Stomach (tissue), 9 donors: Measurements from ENCODE around the gene AKIRIN2. TPM values are rescaled to one million over a fixed set of nuclear protein-coding genes. Genes with fewer than 3 reads are reported as not detected.

Experiments
- DNase-seq, 2 donors: peaks; one replicate each; pipeline versions ENCODE4 v3.0.0 to v3.0.0-alpha.2; 2013 to 2019
- H3K27ac ChIP-seq, 5 donors: fragments of 200-600 bp in 4 of 5; sonication (generic) in 4 of 5; one replicate each; pipeline ENCODE4 v1.5.1; 2013 to 2019; ENCODE audit warnings: mild to moderate bottlenecking in 1 of 5, moderate library complexity in 1 of 5
- H3K27me3 ChIP-seq, 3 donors: fragments of 200-600 bp; sonication (generic); one replicate each; pipeline ENCODE4 v1.5.1; 2017 to 2019; ENCODE audit warnings: mixed run types in 1 of 3
- H3K36me3 ChIP-seq, 4 donors: fragments of 200-600 bp; sonication (generic); 1 replicate in 3 of 4; 2 replicates in 1 of 4; pipeline ENCODE4 v1.5.1; 2016 to 2019
- H3K4me1 ChIP-seq, 4 donors: fragments of 200-600 bp; sonication (generic); one replicate each; pipeline ENCODE4 v1.5.1; 2016 to 2019
- H3K4me3 ChIP-seq, 4 donors: fragments of 200-600 bp; sonication (generic) in 3 of 4; one replicate each; pipeline ENCODE4 v1.5.1; 2016 to 2019; ENCODE audit warnings: mild to moderate bottlenecking in 1 of 4
- H3K9me3 ChIP-seq, 4 donors: fragments of 200-600 bp; sonication (generic); one replicate each; pipeline ENCODE4 v1.5.1; 2016 to 2019
- EP300 ChIP-seq: sonication (generic); formaldehyde crosslinking; IDR thresholded peaks from one replicate; pipeline ENCODE4 v1.6.1; 2017; ENCODE audit warnings: antibody characterized with exemption
- POLR2A ChIP-seq, 4 donors: fragments of 450-650 bp; IDR thresholded peaks; one replicate each; pipeline ENCODE4 v1.6.1; 2016; ENCODE audit warnings: antibody characterized with exemption in 4 of 4, control low read depth in 2 of 4, mild to moderate bottlenecking in 1 of 4, moderate library complexity in 1 of 4
- POLR2AphosphoS5 ChIP-seq, 3 donors: sonication (generic); formaldehyde crosslinking; IDR thresholded peaks; one replicate each; pipeline ENCODE4 v1.6.1; 2016; ENCODE audit warnings: antibody characterized with exemption in 3 of 3
- WGBS, 5 donors: extraction: QIAGEN DNeasy Blood & Tissue Kit in 3 of 5; methylation state at CpG; one replicate each; pipeline versions ENCODE4 v1.1.5 to v1.1.7; 2013 to 2018; 5-methylcytosine and 5-hydroxymethylcytosine counted together
- intact Hi-C: fragments of 100-400 bp; cut with DNase I; formaldehyde crosslinking; loops from one replicate; pipeline ENCODE4 v1.15.1; 2023; ENCODE audit warnings: low total_unique reads
- polyA plus RNA-seq, 3 donors: library from polyadenylated mRNA; stranded (reverse); fragments of 200-250 nt; gene quantifications; one replicate each; pipeline ENCODE4 v1.2.3, GENCODE V29; 2013
- total RNA-seq, 5 donors: library from RNA; depleted of rRNA; stranded (reverse); fragments of >200 nt; gene quantifications; one replicate each; pipeline versions ENCODE4 v1.1.0 to v1.2.3, GENCODE V29; 2014 to 2016
- TF ChIP-seq, protein P1 (sequence below), 7 experiments: fragments of 450-650 bp in 4 of 7; fragments of 200-600 bp in 3 of 7; sonication (generic) in 3 of 7; IDR thresholded peaks; one replicate each; pipeline ENCODE4 v1.5.1; 2016 to 2019; ENCODE audit warnings: antibody characterized with exemption in 7 of 7, control low read depth in 2 of 7, mild to moderate bottlenecking in 1 of 7
- donor health status: healthy with polysubstance abuse.
- donor health status: Bipolar disorder and iron deficiency.
- donor health status: healthy.

AKIRIN2 gene
- total and polyA plus RNA-seq, 8 donors, result 0.58 to 49.0 (median 12.7) TPM

- DNase-seq, result no peak
- Histone ChIP-seq H3K27me3 (no peaks in the 10 kb centered on the region), H3K9me3 (no peaks in the 10 kb centered on the region), H3K4me3 (no peak overlapping the region), H3K27ac (no peak overlapping the region), H3K4me1 (no peaks in the 10 kb centered on the region), H3K36me3 (no peaks in the 10 kb centered on the region)
- intact Hi-C loops, result no loop called here
- WGBS, 5 donors, result 28 to 69% (median 49%) methylated on average over 2 of the region's 2 CpGs
- TF ChIP-seq POLR2AphosphoS5 (IDR thresholded peaks at IDR 0.05), result no peak
- TF ChIP-seq POLR2A (IDR thresholded peaks at IDR 0.05), result no peak
- TF ChIP-seq, protein P1, sequence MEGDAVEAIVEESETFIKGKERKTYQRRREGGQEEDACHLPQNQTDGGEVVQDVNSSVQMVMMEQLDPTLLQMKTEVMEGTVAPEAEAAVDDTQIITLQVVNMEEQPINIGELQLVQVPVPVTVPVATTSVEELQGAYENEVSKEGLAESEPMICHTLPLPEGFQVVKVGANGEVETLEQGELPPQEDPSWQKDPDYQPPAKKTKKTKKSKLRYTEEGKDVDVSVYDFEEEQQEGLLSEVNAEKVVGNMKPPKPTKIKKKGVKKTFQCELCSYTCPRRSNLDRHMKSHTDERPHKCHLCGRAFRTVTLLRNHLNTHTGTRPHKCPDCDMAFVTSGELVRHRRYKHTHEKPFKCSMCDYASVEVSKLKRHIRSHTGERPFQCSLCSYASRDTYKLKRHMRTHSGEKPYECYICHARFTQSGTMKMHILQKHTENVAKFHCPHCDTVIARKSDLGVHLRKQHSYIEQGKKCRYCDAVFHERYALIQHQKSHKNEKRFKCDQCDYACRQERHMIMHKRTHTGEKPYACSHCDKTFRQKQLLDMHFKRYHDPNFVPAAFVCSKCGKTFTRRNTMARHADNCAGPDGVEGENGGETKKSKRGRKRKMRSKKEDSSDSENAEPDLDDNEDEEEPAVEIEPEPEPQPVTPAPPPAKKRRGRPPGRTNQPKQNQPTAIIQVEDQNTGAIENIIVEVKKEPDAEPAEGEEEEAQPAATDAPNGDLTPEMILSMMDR (IDR thresholded peaks at IDR 0.05), result no peak
- TF ChIP-seq EP300, result no peak
Measured at GRCh38 chr6:87743454-87743853, 41.4 kb upstream of the AKIRIN2 start.

DNA sequence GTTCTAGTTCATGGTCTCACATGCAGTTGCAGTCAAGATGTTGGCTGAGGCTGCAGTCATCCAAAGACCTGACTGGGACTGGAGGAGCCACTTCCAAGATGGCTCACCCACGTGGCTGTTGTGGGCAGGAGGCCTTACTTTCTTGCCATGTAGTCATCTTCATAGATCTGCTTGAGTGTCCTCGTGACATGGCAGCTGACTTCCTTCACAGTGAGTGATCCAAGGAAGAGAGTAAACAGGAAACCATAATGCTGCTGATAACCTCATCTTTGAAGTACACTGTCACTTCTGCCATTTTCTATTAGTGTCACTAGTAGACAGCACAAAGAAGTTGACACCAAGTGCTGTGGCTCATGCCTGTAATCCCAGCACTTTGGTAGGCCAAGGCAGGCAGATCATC is 40.1 kb upstream of the AKIRIN2 start:
- Histone ChIP-seq H3K4me3 (no peak overlapping the region), H3K4me1 (no peaks in the 10 kb centered on the region), H3K27me3 (no peaks in the 10 kb centered on the region), H3K36me3 (no peaks in the 10 kb centered on the region), H3K27ac (no peak overlapping the region), H3K9me3 (no peaks in the 10 kb centered on the region)
- DNase-seq, result no peak
- intact Hi-C loops, result no loop called here
- WGBS, 5 donors, result 39 to 61% (median 56%) methylated on average over 2 of the region's 2 CpGs
- TF ChIP-seq EP300 (no peak), POLR2AphosphoS5 (IDR thresholded peaks at IDR 0.05) (no peak), POLR2A (IDR thresholded peaks at IDR 0.05) (no peak)
- TF ChIP-seq, protein P1 (IDR thresholded peaks at IDR 0.05), result no peak

GRCh38 chr6:87741001-87741650 is 39.1 kb upstream of the AKIRIN2 start:
- Histone ChIP-seq H3K27me3 (no peaks in the 10 kb centered on the region), H3K36me3 (no peaks in the 10 kb centered on the region), H3K9me3 (no peaks in the 10 kb centered on the region), H3K4me3 (no peak overlapping the region), H3K27ac (no peak overlapping the region), H3K4me1 (no peaks in the 10 kb centered on the region)
- TF ChIP-seq, protein P1 (IDR thresholded peaks at IDR 0.05), result no peak
- TF ChIP-seq EP300 (no peak), POLR2A (IDR thresholded peaks at IDR 0.05) (no peak), POLR2AphosphoS5 (IDR thresholded peaks at IDR 0.05) (no peak)
- WGBS, 5 donors, result 81 to 90% (median 84%) methylated on average over 9 of the region's 9 CpGs
- intact Hi-C loops, result no loop called here
- no peak for DNase-seq

- 68 to 74% (median 71%) methylated on average over 4 of the region's 4 CpGs for WGBS, 5 donors
- DNase-seq, result no peak
Measured at GRCh38 chr6:87738744-87739143, 36.7 kb upstream of the AKIRIN2 start.

More at GRCh38 chr6:87738744-87739143, 36.7 kb upstream of the AKIRIN2 start:
- Histone ChIP-seq H3K27ac (no peak overlapping the region), H3K4me1 (no peaks in the 10 kb centered on the region), H3K9me3 (no peaks in the 10 kb centered on the region), H3K27me3 (no peaks in the 10 kb centered on the region), H3K36me3 (no peaks in the 10 kb centered on the region), H3K4me3 (no peak overlapping the region)
- TF ChIP-seq, protein P1 (IDR thresholded peaks at IDR 0.05), result no peak
- TF ChIP-seq EP300 (no peak), POLR2AphosphoS5 (IDR thresholded peaks at IDR 0.05) (no peak), POLR2A (IDR thresholded peaks at IDR 0.05) (no peak)
- intact Hi-C loops, result no loop called here
